HG02678 (cell line): Measurements from ENCODE around the gene GAS1.

Experiments used
- ATAC-seq: cut with Tn5 transposase; IDR thresholded peaks from one replicate; pipeline ENCODE4 v1.9.1; 2021; ENCODE audit warnings: mild to moderate bottlenecking, moderate library complexity; ENCODE audit not compliant: unreplicated experiment

Gene GAS1

GRCh38 chr9:86965636-86966395 is 18.5 kb upstream of the GAS1 start:
- no peak for ATAC-seq

GRCh38 chr9:86962692-86963091 is 15.4 kb upstream of the GAS1 start:
- ATAC-seq, result no peak

- no peak for ATAC-seq
Measured at GRCh38 chr9:86960938-86961337, 13.6 kb upstream of the GAS1 start.

GRCh38 chr9:86958203-86958602 is 10.9 kb upstream of the GAS1 start:
- no peak for ATAC-seq

- ATAC-seq, result no peak
Measured at GRCh38 chr9:86955561-86955960, 8.3 kb upstream of the GAS1 start.

- ATAC-seq, result no peak
Measured at GRCh38 chr9:86955042-86955441, 7.7 kb upstream of the GAS1 start.

GRCh38 chr9:86953181-86953580 is 5.9 kb upstream of the GAS1 start:
- ATAC-seq, result no peak

- peak; percentile 69 for ATAC-seq
Measured at GRCh38 chr9:86948074-86948929, 996 bp upstream of the GAS1 start.

GRCh38 chr9:86946201-86947145 is 833 bp downstream of the GAS1 start:
- ATAC-seq, result peak; percentile 49

GRCh38 chr9:86945728-86946200 is 1.5 kb downstream of the GAS1 start:
- ATAC-seq, result no peak

- no peak for ATAC-seq
Measured at GRCh38 chr9:86944796-86945727, 2.2 kb downstream of the GAS1 start.

GRCh38 chr9:86943201-86944113 is 3.8 kb downstream of the GAS1 start:
- ATAC-seq, result no peak

- no peak for ATAC-seq
Measured at GRCh38 chr9:86942281-86943200, 4.8 kb downstream of the GAS1 start.

GRCh38 chr9:86941197-86941596 is 6.1 kb downstream of the GAS1 start:
- ATAC-seq, result no peak

GRCh38 chr9:86940774-86941173 is 6.5 kb downstream of the GAS1 start:
- no peak for ATAC-seq

GRCh38 chr9:86939891-86940290 is 7.4 kb downstream of the GAS1 start:
- no peak for ATAC-seq

- no peak for ATAC-seq
Measured at GRCh38 chr9:86939321-86939720, 8.0 kb downstream of the GAS1 start.

- no peak for ATAC-seq
Measured at GRCh38 chr9:86938780-86939179, 8.5 kb downstream of the GAS1 start.
